Measurements from ENCODE around the gene DNMBP.

DNMBP gene

DNA sequence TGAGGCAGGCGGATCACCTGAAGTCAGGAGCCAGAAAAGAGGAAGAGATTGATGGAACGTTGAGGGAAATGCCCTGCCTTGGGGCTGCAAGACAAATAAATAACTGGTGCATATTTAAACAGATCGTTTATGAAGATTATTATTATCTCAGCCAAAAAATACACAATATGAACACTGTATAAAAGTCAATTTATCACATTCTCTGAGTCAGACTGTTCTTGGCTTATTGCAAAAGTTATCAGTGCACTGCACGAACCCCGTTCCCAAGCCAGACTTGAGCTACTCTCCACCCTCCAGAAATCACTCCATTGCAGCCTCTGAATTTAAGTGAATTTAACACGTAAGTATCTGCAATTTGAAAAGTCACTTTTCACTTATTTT is 1.6 kb downstream of the DNMBP start:
- Histone ChIP-seq H3K36me3 (ENCODE audit: control insufficient read depth in 4 of 4, insufficient read depth in 4 of 4, low read length in 3 of 4) (no peaks in the 10 kb centered on the region), H3K9me3 (ENCODE audit: control extremely low read depth in 1 of 5, control insufficient read depth in 4 of 5, insufficient read depth in 2 of 5, low read depth in 1 of 5, low read length in 4 of 5) (no peaks in the 10 kb centered on the region), H3K27ac (ENCODE audit: insufficient read depth in 1 of 2, low read depth in 1 of 2, low read length in 2 of 2, poor library complexity in 1 of 2, severe bottlenecking in 2 of 2) (no peak overlapping the region), H3K4me1 (ENCODE audit: control extremely low read depth in 1 of 4, control insufficient read depth in 4 of 4, insufficient read depth in 4 of 4, low read length in 3 of 4) (peaks cover 5 to 41% (median 17%) of the 10 kb centered on the region in 4 experiments), H3K27me3 (replicated peaks in 2 of 5; ENCODE audit: control insufficient read depth in 4 of 5, insufficient read depth in 5 of 5, low read length in 4 of 5) (peaks cover 0 to 3% (median 0%) of the 10 kb centered on the region in 5 experiments), H3K4me3 (ENCODE audit: control insufficient read depth in 1 of 7, extremely low read depth in 1 of 7, insufficient read depth in 4 of 7, low read depth in 2 of 7, low read length in 6 of 7) (no peak overlapping the region)
- no peak for DNase-seq
- WGBS (ENCODE audit: insufficient coverage) = 94% methylated on average over 3 of the region's 6 CpGs
- CTCF ChIA-PET = interaction anchor here (1.1 to 5.0 kb wide), 9 partner anchors 11 to 164 kb away, joined by 3 to 55 read pairs (median 4); no protein-coding TSS in a partner anchor
- POLR2A ChIA-PET = no interaction called here

DNA sequence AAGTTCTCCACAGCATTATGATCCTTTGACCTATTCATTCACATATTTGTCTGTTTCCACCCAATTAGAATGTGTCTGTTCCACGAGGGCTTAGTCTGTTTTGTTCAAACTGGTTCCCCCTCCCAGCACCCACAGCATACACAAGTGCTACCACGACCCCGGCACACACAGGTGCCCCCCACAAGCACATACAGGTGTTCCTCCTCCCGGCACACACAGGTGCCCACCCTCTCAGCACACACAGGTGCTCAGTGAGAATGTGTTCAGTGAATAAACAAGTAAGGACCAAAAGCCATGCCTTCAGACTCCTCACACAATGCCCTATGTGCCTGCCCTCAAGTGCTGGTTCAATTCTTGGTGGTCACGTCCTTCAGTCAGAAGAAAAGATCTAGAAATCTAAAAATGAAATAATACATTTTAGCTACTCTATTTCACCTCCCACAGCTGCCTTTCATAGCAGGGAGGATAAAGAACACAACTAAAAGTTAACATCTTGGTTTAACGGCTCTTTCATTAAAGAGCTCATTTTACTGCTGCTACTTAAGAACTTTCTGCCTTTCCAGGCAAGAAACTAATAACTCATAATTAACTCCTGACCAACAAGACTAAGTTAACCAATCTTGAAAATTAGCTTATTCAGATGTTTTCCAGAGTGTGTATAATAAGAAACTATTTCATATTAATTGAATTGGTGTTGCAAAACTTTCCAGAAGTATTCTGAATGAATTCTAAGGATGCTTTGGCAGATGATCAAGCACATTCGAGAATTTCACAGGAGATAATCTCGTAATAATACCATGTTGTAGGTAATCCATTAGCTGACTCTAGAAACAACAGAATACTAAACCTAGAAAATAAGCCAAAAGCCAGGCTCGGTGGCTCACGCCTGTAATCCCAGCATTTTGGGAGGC is 2.3 kb downstream of the DNMBP start:
- POLR2A ChIA-PET = no interaction called here
- WGBS (ENCODE audit: insufficient coverage) = 100% methylated on average over 4 of the region's 10 CpGs
- H3K4me3 ChIP-seq (ENCODE audit: control insufficient read depth in 1 of 7, extremely low read depth in 1 of 7, insufficient read depth in 4 of 7, low read depth in 2 of 7, low read length in 6 of 7) = no peak overlapping the region

DNA sequence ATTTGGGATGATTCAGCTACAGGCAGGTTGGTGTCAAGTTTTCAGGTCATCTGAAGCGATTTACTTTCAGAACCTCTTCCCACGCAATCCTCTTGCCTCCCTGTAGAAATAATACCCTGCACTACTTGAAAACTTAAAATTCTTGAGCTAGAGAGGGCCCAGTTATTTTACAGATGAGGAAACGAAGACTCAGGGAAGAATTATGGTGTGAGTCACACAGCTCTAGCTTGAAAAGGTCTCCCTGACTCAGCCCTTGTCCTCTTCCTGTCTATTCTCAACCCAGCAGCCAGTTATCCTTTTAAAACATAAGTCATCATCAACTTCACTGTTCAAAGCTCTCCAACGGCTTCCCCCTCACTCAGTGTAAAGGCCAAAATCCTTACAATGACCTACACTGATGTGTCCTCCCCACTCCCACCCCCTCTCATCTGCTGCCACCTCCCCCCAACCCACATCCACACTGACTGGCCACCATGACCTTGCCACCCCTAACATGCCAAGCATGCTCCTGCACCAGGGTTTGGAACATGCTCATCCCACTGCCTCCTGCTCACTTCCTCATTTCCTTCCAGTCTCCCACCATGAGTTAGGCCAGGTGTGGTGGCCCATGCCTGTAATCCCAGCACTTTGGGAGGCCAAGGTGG is 3.4 kb downstream of the DNMBP start:
- peaks cover 0 to 3% (median 0%) of the 10 kb centered on the region in 5 experiments for H3K27me3 ChIP-seq (replicated peaks in 2 of 5; ENCODE audit: control insufficient read depth in 4 of 5, insufficient read depth in 5 of 5, low read length in 4 of 5)
- H3K36me3 ChIP-seq (ENCODE audit: control insufficient read depth in 4 of 4, insufficient read depth in 4 of 4, low read length in 3 of 4) = no peaks in the 10 kb centered on the region
- DNase-seq = peak; percentile 26 to 73 (median 69)
- CTCF ChIA-PET = interaction anchor here (1.0 to 1.5 kb wide), 4 partner anchors 12 to 161 kb away, joined by 3 to 5 read pairs (median 4); no protein-coding TSS in a partner anchor
- peaks cover 5 to 41% (median 17%) of the 10 kb centered on the region in 4 experiments for H3K4me1 ChIP-seq (ENCODE audit: control extremely low read depth in 1 of 4, control insufficient read depth in 4 of 4, insufficient read depth in 4 of 4, low read length in 3 of 4)
- H3K9me3 ChIP-seq (ENCODE audit: control extremely low read depth in 1 of 5, control insufficient read depth in 4 of 5, insufficient read depth in 2 of 5, low read depth in 1 of 5, low read length in 4 of 5) = no peaks in the 10 kb centered on the region
- H3K4me3 ChIP-seq (ENCODE audit: control insufficient read depth in 1 of 7, extremely low read depth in 1 of 7, insufficient read depth in 4 of 7, low read depth in 2 of 7, low read length in 6 of 7) = no peak overlapping the region
- POLR2A ChIA-PET = no interaction called here
- H3K27ac ChIP-seq (ENCODE audit: insufficient read depth in 1 of 2, low read depth in 1 of 2, low read length in 2 of 2, poor library complexity in 1 of 2, severe bottlenecking in 2 of 2) = no peak overlapping the region
- WGBS (ENCODE audit: insufficient coverage) = 81% methylated on average over 4 of the region's 4 CpGs

More for the DNA sequence above, 2.3 kb downstream of the DNMBP start:
- Histone ChIP-seq H3K27me3 (replicated peaks in 2 of 5; ENCODE audit: control insufficient read depth in 4 of 5, insufficient read depth in 5 of 5, low read length in 4 of 5) (peaks cover 0 to 3% (median 0%) of the 10 kb centered on the region in 5 experiments), H3K27ac (ENCODE audit: insufficient read depth in 1 of 2, low read depth in 1 of 2, low read length in 2 of 2, poor library complexity in 1 of 2, severe bottlenecking in 2 of 2) (no peak overlapping the region), H3K4me1 (ENCODE audit: control extremely low read depth in 1 of 4, control insufficient read depth in 4 of 4, insufficient read depth in 4 of 4, low read length in 3 of 4) (peaks cover 5 to 41% (median 17%) of the 10 kb centered on the region in 4 experiments), H3K36me3 (ENCODE audit: control insufficient read depth in 4 of 4, insufficient read depth in 4 of 4, low read length in 3 of 4) (no peaks in the 10 kb centered on the region), H3K9me3 (ENCODE audit: control extremely low read depth in 1 of 5, control insufficient read depth in 4 of 5, insufficient read depth in 2 of 5, low read depth in 1 of 5, low read length in 4 of 5) (no peaks in the 10 kb centered on the region)
- CTCF ChIA-PET = interaction anchor here (1.0 to 5.0 kb wide), 7 partner anchors 11 to 162 kb away, joined by 3 to 55 read pairs (median 4); no protein-coding TSS in a partner anchor
- DNase-seq = no peak

DNA sequence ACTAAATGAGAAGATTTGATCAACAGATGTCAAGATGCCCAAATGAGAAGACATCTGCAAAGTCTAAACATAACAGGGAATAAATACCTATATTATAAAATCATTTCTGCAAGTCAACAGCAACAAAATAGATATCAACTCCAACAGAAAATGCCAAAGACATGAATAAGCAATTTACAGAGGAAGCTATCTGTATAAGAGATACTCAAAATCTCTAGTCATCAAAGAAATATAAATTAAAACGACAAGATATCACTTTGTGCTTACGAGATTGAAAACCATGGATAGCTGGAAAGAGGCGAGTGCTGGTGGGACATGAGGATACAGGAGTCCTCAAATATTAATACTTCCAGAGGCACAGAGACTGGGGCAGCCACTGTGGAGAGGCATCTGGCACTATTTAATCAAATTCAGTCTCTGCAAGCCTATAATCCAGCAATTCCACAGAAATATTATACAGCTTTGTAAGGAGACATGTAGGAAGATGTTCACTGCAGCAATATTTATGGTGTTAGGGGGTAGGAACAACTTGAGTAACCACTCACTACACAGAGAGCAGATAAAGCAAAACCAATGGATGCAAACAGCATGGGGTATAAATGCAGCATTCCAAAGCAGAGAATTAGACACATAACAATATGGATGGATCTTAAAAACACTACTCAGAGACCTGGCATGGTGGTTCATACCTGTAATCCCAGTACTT is 4.8 kb downstream of the DNMBP start:
- no peak overlapping the region for H3K4me3 ChIP-seq (ENCODE audit: control insufficient read depth in 1 of 7, extremely low read depth in 1 of 7, insufficient read depth in 4 of 7, low read depth in 2 of 7, low read length in 6 of 7)

DNA sequence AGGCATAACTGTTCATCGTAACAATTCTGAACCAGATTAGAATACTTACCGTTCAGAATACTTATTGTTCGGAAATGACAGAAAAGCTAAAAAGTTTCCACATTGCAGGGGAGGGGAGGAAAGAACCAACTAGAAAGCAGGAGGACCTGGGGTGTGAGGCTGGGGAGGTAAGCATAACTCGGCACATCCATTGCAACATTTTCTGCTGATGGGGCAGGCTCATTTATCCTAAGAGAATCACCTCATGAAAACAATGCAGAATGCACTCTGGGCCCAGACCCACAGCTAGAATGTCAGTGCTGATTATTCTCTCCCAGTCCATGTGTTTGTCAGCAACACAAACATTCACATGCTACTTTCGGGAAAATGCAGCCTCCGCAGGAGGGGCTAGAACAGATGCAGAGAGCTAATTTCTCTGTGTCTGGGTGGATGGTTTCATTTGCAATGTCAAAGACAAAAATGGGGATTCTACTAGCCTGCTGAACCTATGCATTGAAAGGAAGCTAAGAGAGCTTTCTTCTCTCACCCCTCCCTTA is 9.6 kb downstream of the DNMBP start:
- CTCF ChIA-PET = interaction anchor here (8.5 kb wide), 1 partner anchor 9 kb away, joined by 55 read pairs; the partner anchor contains the start of gene DNMBP
- H3K4me1 ChIP-seq (ENCODE audit: control extremely low read depth in 1 of 4, control insufficient read depth in 4 of 4, insufficient read depth in 4 of 4, low read length in 3 of 4) = peaks cover 1 to 7% (median 3%) of the 10 kb centered on the region in 4 experiments
- H3K27ac ChIP-seq (ENCODE audit: insufficient read depth in 1 of 2, low read depth in 1 of 2, low read length in 2 of 2, poor library complexity in 1 of 2, severe bottlenecking in 2 of 2) = no peak overlapping the region
- WGBS (ENCODE audit: insufficient coverage) = 100% methylated on average over 4 of the region's 6 CpGs
- no peaks in the 10 kb centered on the region for H3K9me3 ChIP-seq (ENCODE audit: control extremely low read depth in 1 of 5, control insufficient read depth in 4 of 5, insufficient read depth in 2 of 5, low read depth in 1 of 5, low read length in 4 of 5)
- POLR2A ChIA-PET = no interaction called here
- no peaks in the 10 kb centered on the region for H3K27me3 ChIP-seq (replicated peaks in 2 of 5; ENCODE audit: control insufficient read depth in 4 of 5, insufficient read depth in 5 of 5, low read length in 4 of 5)
- no peak overlapping the region for H3K4me3 ChIP-seq (ENCODE audit: control insufficient read depth in 1 of 7, extremely low read depth in 1 of 7, insufficient read depth in 4 of 7, low read depth in 2 of 7, low read length in 6 of 7)
- no peak for DNase-seq
- H3K36me3 ChIP-seq (ENCODE audit: control insufficient read depth in 4 of 4, insufficient read depth in 4 of 4, low read length in 3 of 4) = peaks cover 0 to 2% (median 0%) of the 10 kb centered on the region in 4 experiments

More for the DNA sequence above, 4.8 kb downstream of the DNMBP start:
- POLR2A ChIA-PET = no interaction called here
- Histone ChIP-seq H3K36me3 (ENCODE audit: control insufficient read depth in 4 of 4, insufficient read depth in 4 of 4, low read length in 3 of 4) (no peaks in the 10 kb centered on the region), H3K27me3 (replicated peaks in 2 of 5; ENCODE audit: control insufficient read depth in 4 of 5, insufficient read depth in 5 of 5, low read length in 4 of 5) (no peaks in the 10 kb centered on the region), H3K4me1 (ENCODE audit: control extremely low read depth in 1 of 4, control insufficient read depth in 4 of 4, insufficient read depth in 4 of 4, low read length in 3 of 4) (peaks cover 3 to 34% (median 13%) of the 10 kb centered on the region in 4 experiments), H3K27ac (ENCODE audit: insufficient read depth in 1 of 2, low read depth in 1 of 2, low read length in 2 of 2, poor library complexity in 1 of 2, severe bottlenecking in 2 of 2) (no peak overlapping the region), H3K9me3 (ENCODE audit: control extremely low read depth in 1 of 5, control insufficient read depth in 4 of 5, insufficient read depth in 2 of 5, low read depth in 1 of 5, low read length in 4 of 5) (no peaks in the 10 kb centered on the region)
- CTCF ChIA-PET = interaction anchor here (0.6 to 1.9 kb wide), 4 partner anchors 10 to 146 kb away, joined by 3 to 5 read pairs (median 4); no protein-coding TSS in a partner anchor
- DNase-seq = no peak
- 68% methylated on average over 3 of the region's 3 CpGs for WGBS (ENCODE audit: insufficient coverage)

DNA sequence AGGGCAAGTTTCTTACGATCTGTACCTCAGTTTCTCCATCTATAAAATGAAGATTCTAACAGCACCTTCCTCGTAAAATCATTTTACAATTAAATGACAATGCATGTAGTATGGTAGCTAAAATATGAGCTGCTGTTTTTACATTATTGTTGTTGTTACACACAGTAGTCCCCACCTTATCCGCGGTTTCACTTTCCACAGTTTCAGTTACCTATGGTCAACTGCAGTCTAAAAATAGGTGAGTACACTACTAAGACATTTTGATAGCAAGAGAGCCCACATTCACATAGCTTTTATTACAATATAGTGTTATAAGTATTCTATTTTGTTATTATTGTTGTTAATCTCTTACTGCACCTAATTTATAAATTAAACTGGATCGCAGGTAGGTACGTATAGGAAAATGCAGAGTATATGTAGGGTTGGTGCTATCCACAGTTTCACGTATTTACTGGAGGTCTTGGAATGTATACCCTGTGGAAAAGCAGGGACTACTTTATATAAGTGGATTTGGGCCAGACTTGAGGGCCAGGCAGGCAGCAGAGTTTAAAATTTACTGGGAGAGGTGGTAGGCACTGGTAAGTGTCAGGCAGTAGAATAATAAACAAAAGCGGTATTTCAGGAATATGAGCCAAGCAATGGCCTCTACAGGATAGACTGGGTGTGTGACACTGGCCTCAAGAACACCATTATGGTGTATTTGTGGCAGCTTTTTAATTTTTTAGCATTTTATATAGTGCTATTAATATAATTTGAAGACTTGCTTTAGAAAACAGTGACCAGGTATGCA is 10.2 kb downstream of the DNMBP start:
- POLR2A ChIA-PET = interaction anchor here (0.6 kb wide), 1 partner anchor 1820 kb away, joined by 8 read pairs; no protein-coding TSS in a partner anchor
- H3K36me3 ChIP-seq (ENCODE audit: control insufficient read depth in 4 of 4, insufficient read depth in 4 of 4, low read length in 3 of 4) = peaks cover 0 to 2% (median 0%) of the 10 kb centered on the region in 4 experiments
- DNase-seq = no peak
- CTCF ChIA-PET = interaction anchor here (0.7 to 8.5 kb wide), 2 partner anchors 10 to 963 kb away, joined by 3 to 55 read pairs; partner anchors contain the start of gene DNMBP
- no peaks in the 10 kb centered on the region for H3K9me3 ChIP-seq (ENCODE audit: control extremely low read depth in 1 of 5, control insufficient read depth in 4 of 5, insufficient read depth in 2 of 5, low read depth in 1 of 5, low read length in 4 of 5)
- 100% methylated on average over 2 of the region's 8 CpGs for WGBS (ENCODE audit: insufficient coverage)
- no peaks in the 10 kb centered on the region for H3K27me3 ChIP-seq (replicated peaks in 2 of 5; ENCODE audit: control insufficient read depth in 4 of 5, insufficient read depth in 5 of 5, low read length in 4 of 5)
- H3K4me1 ChIP-seq (ENCODE audit: control extremely low read depth in 1 of 4, control insufficient read depth in 4 of 4, insufficient read depth in 4 of 4, low read length in 3 of 4) = peaks cover 8 to 14% (median 10%) of the 10 kb centered on the region in 4 experiments
- H3K27ac ChIP-seq (ENCODE audit: insufficient read depth in 1 of 2, low read depth in 1 of 2, low read length in 2 of 2, poor library complexity in 1 of 2, severe bottlenecking in 2 of 2) = no peak overlapping the region
- no peak overlapping the region for H3K4me3 ChIP-seq (ENCODE audit: control insufficient read depth in 1 of 7, extremely low read depth in 1 of 7, insufficient read depth in 4 of 7, low read depth in 2 of 7, low read length in 6 of 7)

Data from common myeloid progenitor, CD34-positive (primary cell).